ENCODE measurements around the gene AUH. TPM values are rescaled to one million over a fixed set of nuclear protein-coding genes. Genes with fewer than 3 reads are reported as not detected.

AUH gene
- total and polyA plus RNA-seq, 9 of the 15 experiments (the other 6 are each of a cell fraction or from before 2014, with no cell fraction given): 3.4 to 29.0 (median 10.1) TPM

DNA sequence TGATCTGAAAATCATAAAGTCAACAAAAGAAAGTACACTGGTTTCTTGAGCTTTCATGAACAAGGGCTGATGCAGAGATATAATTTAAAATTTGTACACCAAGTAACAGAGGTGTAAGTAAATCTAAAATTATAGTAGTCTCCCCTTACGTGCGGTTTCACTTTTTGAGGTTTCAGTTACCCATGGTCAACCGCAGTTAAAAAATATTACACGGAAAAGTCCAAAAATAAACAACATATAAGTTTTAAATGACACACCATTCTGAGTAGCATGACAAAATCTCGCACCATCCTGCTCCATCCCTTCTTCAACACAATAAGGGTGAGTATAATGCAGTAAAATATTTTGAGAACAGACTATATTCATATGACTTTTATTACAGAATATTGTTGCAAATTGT is 54.4 kb downstream of the AUH start (continued):
- TF ChIP-seq, protein P1, sequence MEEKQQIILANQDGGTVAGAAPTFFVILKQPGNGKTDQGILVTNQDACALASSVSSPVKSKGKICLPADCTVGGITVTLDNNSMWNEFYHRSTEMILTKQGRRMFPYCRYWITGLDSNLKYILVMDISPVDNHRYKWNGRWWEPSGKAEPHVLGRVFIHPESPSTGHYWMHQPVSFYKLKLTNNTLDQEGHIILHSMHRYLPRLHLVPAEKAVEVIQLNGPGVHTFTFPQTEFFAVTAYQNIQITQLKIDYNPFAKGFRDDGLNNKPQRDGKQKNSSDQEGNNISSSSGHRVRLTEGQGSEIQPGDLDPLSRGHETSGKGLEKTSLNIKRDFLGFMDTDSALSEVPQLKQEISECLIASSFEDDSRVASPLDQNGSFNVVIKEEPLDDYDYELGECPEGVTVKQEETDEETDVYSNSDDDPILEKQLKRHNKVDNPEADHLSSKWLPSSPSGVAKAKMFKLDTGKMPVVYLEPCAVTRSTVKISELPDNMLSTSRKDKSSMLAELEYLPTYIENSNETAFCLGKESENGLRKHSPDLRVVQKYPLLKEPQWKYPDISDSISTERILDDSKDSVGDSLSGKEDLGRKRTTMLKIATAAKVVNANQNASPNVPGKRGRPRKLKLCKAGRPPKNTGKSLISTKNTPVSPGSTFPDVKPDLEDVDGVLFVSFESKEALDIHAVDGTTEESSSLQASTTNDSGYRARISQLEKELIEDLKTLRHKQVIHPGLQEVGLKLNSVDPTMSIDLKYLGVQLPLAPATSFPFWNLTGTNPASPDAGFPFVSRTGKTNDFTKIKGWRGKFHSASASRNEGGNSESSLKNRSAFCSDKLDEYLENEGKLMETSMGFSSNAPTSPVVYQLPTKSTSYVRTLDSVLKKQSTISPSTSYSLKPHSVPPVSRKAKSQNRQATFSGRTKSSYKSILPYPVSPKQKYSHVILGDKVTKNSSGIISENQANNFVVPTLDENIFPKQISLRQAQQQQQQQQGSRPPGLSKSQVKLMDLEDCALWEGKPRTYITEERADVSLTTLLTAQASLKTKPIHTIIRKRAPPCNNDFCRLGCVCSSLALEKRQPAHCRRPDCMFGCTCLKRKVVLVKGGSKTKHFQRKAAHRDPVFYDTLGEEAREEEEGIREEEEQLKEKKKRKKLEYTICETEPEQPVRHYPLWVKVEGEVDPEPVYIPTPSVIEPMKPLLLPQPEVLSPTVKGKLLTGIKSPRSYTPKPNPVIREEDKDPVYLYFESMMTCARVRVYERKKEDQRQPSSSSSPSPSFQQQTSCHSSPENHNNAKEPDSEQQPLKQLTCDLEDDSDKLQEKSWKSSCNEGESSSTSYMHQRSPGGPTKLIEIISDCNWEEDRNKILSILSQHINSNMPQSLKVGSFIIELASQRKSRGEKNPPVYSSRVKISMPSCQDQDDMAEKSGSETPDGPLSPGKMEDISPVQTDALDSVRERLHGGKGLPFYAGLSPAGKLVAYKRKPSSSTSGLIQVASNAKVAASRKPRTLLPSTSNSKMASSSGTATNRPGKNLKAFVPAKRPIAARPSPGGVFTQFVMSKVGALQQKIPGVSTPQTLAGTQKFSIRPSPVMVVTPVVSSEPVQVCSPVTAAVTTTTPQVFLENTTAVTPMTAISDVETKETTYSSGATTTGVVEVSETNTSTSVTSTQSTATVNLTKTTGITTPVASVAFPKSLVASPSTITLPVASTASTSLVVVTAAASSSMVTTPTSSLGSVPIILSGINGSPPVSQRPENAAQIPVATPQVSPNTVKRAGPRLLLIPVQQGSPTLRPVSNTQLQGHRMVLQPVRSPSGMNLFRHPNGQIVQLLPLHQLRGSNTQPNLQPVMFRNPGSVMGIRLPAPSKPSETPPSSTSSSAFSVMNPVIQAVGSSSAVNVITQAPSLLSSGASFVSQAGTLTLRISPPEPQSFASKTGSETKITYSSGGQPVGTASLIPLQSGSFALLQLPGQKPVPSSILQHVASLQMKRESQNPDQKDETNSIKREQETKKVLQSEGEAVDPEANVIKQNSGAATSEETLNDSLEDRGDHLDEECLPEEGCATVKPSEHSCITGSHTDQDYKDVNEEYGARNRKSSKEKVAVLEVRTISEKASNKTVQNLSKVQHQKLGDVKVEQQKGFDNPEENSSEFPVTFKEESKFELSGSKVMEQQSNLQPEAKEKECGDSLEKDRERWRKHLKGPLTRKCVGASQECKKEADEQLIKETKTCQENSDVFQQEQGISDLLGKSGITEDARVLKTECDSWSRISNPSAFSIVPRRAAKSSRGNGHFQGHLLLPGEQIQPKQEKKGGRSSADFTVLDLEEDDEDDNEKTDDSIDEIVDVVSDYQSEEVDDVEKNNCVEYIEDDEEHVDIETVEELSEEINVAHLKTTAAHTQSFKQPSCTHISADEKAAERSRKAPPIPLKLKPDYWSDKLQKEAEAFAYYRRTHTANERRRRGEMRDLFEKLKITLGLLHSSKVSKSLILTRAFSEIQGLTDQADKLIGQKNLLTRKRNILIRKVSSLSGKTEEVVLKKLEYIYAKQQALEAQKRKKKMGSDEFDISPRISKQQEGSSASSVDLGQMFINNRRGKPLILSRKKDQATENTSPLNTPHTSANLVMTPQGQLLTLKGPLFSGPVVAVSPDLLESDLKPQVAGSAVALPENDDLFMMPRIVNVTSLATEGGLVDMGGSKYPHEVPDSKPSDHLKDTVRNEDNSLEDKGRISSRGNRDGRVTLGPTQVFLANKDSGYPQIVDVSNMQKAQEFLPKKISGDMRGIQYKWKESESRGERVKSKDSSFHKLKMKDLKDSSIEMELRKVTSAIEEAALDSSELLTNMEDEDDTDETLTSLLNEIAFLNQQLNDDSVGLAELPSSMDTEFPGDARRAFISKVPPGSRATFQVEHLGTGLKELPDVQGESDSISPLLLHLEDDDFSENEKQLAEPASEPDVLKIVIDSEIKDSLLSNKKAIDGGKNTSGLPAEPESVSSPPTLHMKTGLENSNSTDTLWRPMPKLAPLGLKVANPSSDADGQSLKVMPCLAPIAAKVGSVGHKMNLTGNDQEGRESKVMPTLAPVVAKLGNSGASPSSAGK (IDR thresholded peaks at IDR 0.05): no peak
- TF ChIP-seq CHD1 (IDR thresholded peaks at IDR 0.05; ENCODE audit: low read length): no peak
- TF ChIP-seq ESRRB (CRISPR knock-in tag; IDR thresholded peaks at IDR 0.05; ENCODE audit: borderline replicate concordance): no peak
- no peak for TF ChIP-seq ZNF23 (CRISPR knock-in tag; IDR thresholded peaks at IDR 0.05)
- TF ChIP-seq TOE1 (IDR thresholded peaks at IDR 0.05; ENCODE audit: borderline replicate concordance): no peak
- TF ChIP-seq TOE1 (CRISPR knock-in tag; IDR thresholded peaks at IDR 0.05; ENCODE audit: borderline replicate concordance, low read depth): no peak

Measured in K562 (cell line).